ENCODE data around the gene ANKRD40. TPM values are rescaled to one million over a fixed set of nuclear protein-coding genes. Genes with fewer than 3 reads are reported as not detected.

Gene ANKRD40
- total RNA-seq, 1 donor from 2014 or later, result 40.8 TPM

DNA sequence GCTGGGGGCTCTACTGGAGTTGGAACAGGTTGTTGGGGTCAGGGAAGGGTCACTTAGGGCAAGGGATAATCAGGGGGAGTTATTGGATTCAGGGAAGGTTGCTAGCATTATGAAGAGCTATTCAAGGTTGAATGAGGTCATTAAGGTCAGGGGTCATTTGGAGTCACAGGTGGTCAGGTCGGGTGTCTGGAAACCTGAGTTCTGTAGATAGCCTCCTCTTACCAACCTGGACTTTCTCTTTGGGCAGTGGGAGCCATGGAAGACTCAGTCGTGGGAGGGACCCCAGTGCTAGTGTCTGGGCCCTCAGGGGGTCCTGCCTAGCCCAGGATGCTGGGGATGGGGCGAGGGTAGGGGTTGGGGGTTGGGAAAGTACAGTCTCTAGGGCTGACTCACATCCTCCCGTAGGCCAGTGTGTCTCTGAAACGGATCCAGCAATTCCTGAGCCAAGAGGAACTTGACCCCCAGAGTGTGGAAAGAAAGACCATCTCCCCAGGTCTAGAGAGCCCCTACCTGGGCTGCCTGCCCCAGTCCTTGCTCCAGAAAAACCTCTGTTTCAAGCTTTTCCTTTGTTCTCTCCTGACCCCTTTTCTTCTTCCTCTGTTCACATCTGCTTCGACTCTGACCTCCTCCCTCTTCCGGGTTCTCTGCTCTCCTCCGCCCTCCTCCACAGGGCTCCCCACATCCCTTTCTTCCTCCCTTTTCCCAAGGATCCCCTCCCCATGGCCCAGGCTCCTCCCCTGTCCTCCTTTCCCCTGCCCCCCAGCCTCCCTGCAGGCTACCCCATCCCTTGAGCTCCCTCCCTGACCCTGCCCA lies 39.5 kb downstream of the ANKRD40 start:
- H3K27ac Mint-ChIP-seq (ENCODE audit: unreplicated experiment), result no peak overlapping the region
- TF ChIP-seq, protein P1, sequence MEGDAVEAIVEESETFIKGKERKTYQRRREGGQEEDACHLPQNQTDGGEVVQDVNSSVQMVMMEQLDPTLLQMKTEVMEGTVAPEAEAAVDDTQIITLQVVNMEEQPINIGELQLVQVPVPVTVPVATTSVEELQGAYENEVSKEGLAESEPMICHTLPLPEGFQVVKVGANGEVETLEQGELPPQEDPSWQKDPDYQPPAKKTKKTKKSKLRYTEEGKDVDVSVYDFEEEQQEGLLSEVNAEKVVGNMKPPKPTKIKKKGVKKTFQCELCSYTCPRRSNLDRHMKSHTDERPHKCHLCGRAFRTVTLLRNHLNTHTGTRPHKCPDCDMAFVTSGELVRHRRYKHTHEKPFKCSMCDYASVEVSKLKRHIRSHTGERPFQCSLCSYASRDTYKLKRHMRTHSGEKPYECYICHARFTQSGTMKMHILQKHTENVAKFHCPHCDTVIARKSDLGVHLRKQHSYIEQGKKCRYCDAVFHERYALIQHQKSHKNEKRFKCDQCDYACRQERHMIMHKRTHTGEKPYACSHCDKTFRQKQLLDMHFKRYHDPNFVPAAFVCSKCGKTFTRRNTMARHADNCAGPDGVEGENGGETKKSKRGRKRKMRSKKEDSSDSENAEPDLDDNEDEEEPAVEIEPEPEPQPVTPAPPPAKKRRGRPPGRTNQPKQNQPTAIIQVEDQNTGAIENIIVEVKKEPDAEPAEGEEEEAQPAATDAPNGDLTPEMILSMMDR (IDR thresholded peaks at IDR 0.05; ENCODE audit: partially characterized antibody, unreplicated experiment), result no peak
- H3K27me3 Mint-ChIP-seq (ENCODE audit: unreplicated experiment), result peaks cover 7% of the 10 kb centered on the region
- H3K4me3 Mint-ChIP-seq (ENCODE audit: unreplicated experiment), result no peak overlapping the region
- DNase-seq, result no peak
- no peaks in the 10 kb centered on the region for H3K36me3 Mint-ChIP-seq (ENCODE audit: unreplicated experiment)
- no peaks in the 10 kb centered on the region for H3K9me3 Mint-ChIP-seq (ENCODE audit: unreplicated experiment)
- no peaks in the 10 kb centered on the region for H3K4me1 Mint-ChIP-seq (ENCODE audit: low read depth, unreplicated experiment)

DNA sequence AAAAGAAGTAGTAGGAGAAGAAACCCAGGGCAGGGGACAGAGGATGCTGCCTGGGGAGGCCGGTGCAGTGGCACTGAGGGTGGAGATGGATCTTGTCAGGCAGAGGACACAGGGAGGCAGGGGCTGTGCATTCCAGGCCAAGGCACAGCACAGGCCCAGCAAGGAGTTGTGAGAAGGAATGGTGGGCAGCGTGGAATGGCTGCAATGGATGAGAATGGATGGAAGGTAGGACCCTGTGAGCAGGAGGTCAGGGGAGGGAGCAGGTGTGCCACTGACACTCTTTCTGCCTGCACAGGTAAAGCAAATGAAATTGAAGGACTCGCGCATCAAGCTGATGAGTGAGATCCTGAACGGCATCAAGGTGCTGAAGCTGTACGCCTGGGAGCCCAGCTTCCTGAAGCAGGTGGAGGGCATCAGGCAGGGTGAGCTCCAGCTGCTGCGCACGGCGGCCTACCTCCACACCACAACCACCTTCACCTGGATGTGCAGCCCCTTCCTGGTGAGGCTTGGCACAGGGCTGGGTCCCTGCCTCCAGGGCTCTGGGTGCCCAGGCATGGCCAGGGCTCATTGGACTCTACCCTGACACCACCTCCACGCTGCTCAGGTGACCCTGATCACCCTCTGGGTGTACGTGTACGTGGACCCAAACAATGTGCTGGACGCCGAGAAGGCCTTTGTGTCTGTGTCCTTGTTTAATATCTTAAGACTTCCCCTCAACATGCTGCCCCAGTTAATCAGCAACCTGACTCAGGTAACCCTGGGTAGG lies 40.3 kb downstream of the ANKRD40 start:
- Mint-ChIP-seq H3K4me3 (ENCODE audit: unreplicated experiment) (no peak overlapping the region), H3K27me3 (ENCODE audit: unreplicated experiment) (peaks cover 11% of the 10 kb centered on the region), H3K27ac (ENCODE audit: unreplicated experiment) (no peak overlapping the region), H3K36me3 (ENCODE audit: unreplicated experiment) (no peaks in the 10 kb centered on the region), H3K4me1 (ENCODE audit: low read depth, unreplicated experiment) (no peaks in the 10 kb centered on the region), H3K9me3 (ENCODE audit: unreplicated experiment) (peaks cover 3% of the 10 kb centered on the region)
- TF ChIP-seq, protein P1 (IDR thresholded peaks at IDR 0.05; ENCODE audit: partially characterized antibody, unreplicated experiment), result no peak
- DNase-seq, result peak; percentile 6

- H3K27ac Mint-ChIP-seq (ENCODE audit: unreplicated experiment), result no peak overlapping the region
- peaks cover 13% of the 10 kb centered on the region for H3K27me3 Mint-ChIP-seq (ENCODE audit: unreplicated experiment)
- peaks cover 6% of the 10 kb centered on the region for H3K4me1 Mint-ChIP-seq (ENCODE audit: low read depth, unreplicated experiment)
- no peak for DNase-seq
- no peak overlapping the region for H3K4me3 Mint-ChIP-seq (ENCODE audit: unreplicated experiment)
- TF ChIP-seq, protein P1 (IDR thresholded peaks at IDR 0.05; ENCODE audit: partially characterized antibody, unreplicated experiment), result no peak
- H3K9me3 Mint-ChIP-seq (ENCODE audit: unreplicated experiment), result peaks cover 6% of the 10 kb centered on the region
- H3K36me3 Mint-ChIP-seq (ENCODE audit: unreplicated experiment), result peaks cover 5% of the 10 kb centered on the region
Observed at GRCh38 chr17:50666316-50666715, 41.4 kb downstream of the ANKRD40 start.

GRCh38 chr17:50665838-50666237 lies 41.9 kb downstream of the ANKRD40 start:
- Mint-ChIP-seq H3K27me3 (ENCODE audit: unreplicated experiment) (peaks cover 17% of the 10 kb centered on the region), H3K27ac (ENCODE audit: unreplicated experiment) (no peak overlapping the region)
- DNase-seq, result peak; percentile 2

More at GRCh38 chr17:50665838-50666237, 41.9 kb downstream of the ANKRD40 start:
- H3K4me3 Mint-ChIP-seq (ENCODE audit: unreplicated experiment), result no peak overlapping the region
- peaks cover 7% of the 10 kb centered on the region for H3K36me3 Mint-ChIP-seq (ENCODE audit: unreplicated experiment)
- TF ChIP-seq, protein P1 (IDR thresholded peaks at IDR 0.05; ENCODE audit: partially characterized antibody, unreplicated experiment), result no peak
- H3K9me3 Mint-ChIP-seq (ENCODE audit: unreplicated experiment), result peaks cover 6% of the 10 kb centered on the region
- H3K4me1 Mint-ChIP-seq (ENCODE audit: low read depth, unreplicated experiment), result peaks cover 6% of the 10 kb centered on the region

Data from glutamatergic neuron (in vitro differentiated cells).